Mesendoderm (in vitro differentiated cells): Measurements from ENCODE around the gene THSD4.

ENCODE experiments used
- DNase-seq: peaks from one replicate; pipeline ENCODE4 v3.0.0; 2013
- H2AK5ac ChIP-seq: 2 replicates; pipeline ENCODE4 v1.6.1; 2013; ENCODE audit warnings: low read length, inconsistent platforms
- H2BK120ac ChIP-seq: 2 replicates; pipeline ENCODE4 v1.6.1; 2013; ENCODE audit warnings: low read depth, mild to moderate bottlenecking, low read length, moderate library complexity, mixed read lengths
- H2BK15ac ChIP-seq: replicated peaks from 2 replicates; pipeline ENCODE4 v1.6.1; 2013; ENCODE audit warnings: low read depth, mild to moderate bottlenecking, moderate library complexity
- H2BK5ac ChIP-seq: 2 replicates; pipeline ENCODE4 v1.6.1; 2013; ENCODE audit warnings: low read length, inconsistent platforms
- H3K18ac ChIP-seq: 2 replicates; pipeline ENCODE4 v1.6.1; 2013; ENCODE audit warnings: mild to moderate bottlenecking, low read length, mixed read lengths
- H3K23ac ChIP-seq: one replicate; pipeline ENCODE4 v1.6.1; 2013; ENCODE audit warnings: low read length
- H3K27ac ChIP-seq: 2 replicates; pipeline ENCODE4 v1.5.1; 2013; ENCODE audit warnings: low read depth, mild to moderate bottlenecking, inconsistent platforms, low read length, moderate library complexity
- H3K27me3 ChIP-seq: 2 replicates; pipeline ENCODE4 v1.6.1; 2013; ENCODE audit warnings: low read length, control low read depth, mild to moderate bottlenecking, inconsistent platforms; ENCODE audit not compliant: insufficient read depth, poor library complexity
- H3K36me3 ChIP-seq: 2 replicates; pipeline ENCODE4 v1.6.1; 2013; ENCODE audit warnings: low read length, inconsistent platforms; ENCODE audit not compliant: control insufficient read depth, insufficient read depth
- H3K4ac ChIP-seq: one replicate; pipeline ENCODE4 v1.6.1; 2013; ENCODE audit warnings: low read depth, mild to moderate bottlenecking, low read length, moderate library complexity
- H3K4me1 ChIP-seq: 2 replicates; pipeline ENCODE4 v1.6.1; 2013; ENCODE audit warnings: low read depth, low read length, inconsistent platforms; ENCODE audit not compliant: control insufficient read depth
- H3K4me2 ChIP-seq: 2 replicates; pipeline ENCODE4 v1.6.1; 2013; ENCODE audit warnings: low read length
- H3K4me3 ChIP-seq: 2 replicates; pipeline ENCODE4 v1.5.1; 2013; ENCODE audit warnings: mild to moderate bottlenecking, low read length
- H3K56ac ChIP-seq: one replicate; pipeline ENCODE4 v1.6.1; 2013; ENCODE audit warnings: low read length
- H3K79me1 ChIP-seq: 2 replicates; pipeline ENCODE4 v1.6.1; 2013; ENCODE audit warnings: low read length, inconsistent platforms
- H3K79me2 ChIP-seq: 2 replicates; pipeline ENCODE4 v1.6.1; 2013; ENCODE audit warnings: mild to moderate bottlenecking, low read length; ENCODE audit not compliant: control insufficient read depth, insufficient read depth
- H3K9ac ChIP-seq: 2 replicates; pipeline ENCODE4 v1.6.1; 2013; ENCODE audit warnings: low read length, inconsistent platforms
- H4K5ac ChIP-seq: one replicate; pipeline ENCODE4 v1.6.1; 2013; ENCODE audit warnings: low read length
- H4K8ac ChIP-seq: one replicate; pipeline ENCODE4 v1.6.1; 2013; ENCODE audit warnings: low read depth, mild to moderate bottlenecking, control low read depth, low read length, moderate library complexity
- WGBS: extraction: QIAGEN DNeasy Blood & Tissue Kit; methylation state at CpG from one replicate; pipeline ENCODE4 v1.1.7; 2013; ENCODE audit warnings: low lambda C conversion rate, missing lambda C conversion rate; ENCODE audit not compliant: insufficient coverage; ENCODE audit errors: extremely low coverage; 5-methylcytosine and 5-hydroxymethylcytosine counted together

Gene THSD4

GRCh38 chr15:71180986-71181853, 65.9 kb downstream of the THSD4 start:
- H4K8ac ChIP-seq, result no peak overlapping the region
- H3K4me3 ChIP-seq, result no peak overlapping the region
- no peak overlapping the region for H3K4ac ChIP-seq
- H3K79me2 ChIP-seq, result no peaks in the 10 kb centered on the region
- H3K18ac ChIP-seq, result no peak overlapping the region
- H3K4me2 ChIP-seq, result no peak overlapping the region
- H2BK5ac ChIP-seq, result no peak overlapping the region
- no peaks in the 10 kb centered on the region for H3K27me3 ChIP-seq
- H3K23ac ChIP-seq, result no peak overlapping the region
- no peaks in the 10 kb centered on the region for H3K4me1 ChIP-seq
- no peak overlapping the region for H3K27ac ChIP-seq
- no CpG with 5 or more reads among the region's 3 CpGs for WGBS
- no peak overlapping the region for H2BK120ac ChIP-seq
- H3K56ac ChIP-seq, result no peak overlapping the region
- no peak overlapping the region for H2AK5ac ChIP-seq
- no peaks in the 10 kb centered on the region for H3K36me3 ChIP-seq
- no peak overlapping the region for H4K5ac ChIP-seq
- no peak overlapping the region for H3K9ac ChIP-seq
- no peak overlapping the region for H2BK15ac ChIP-seq
- no peak for DNase-seq
- no peaks in the 10 kb centered on the region for H3K79me1 ChIP-seq

DNA sequence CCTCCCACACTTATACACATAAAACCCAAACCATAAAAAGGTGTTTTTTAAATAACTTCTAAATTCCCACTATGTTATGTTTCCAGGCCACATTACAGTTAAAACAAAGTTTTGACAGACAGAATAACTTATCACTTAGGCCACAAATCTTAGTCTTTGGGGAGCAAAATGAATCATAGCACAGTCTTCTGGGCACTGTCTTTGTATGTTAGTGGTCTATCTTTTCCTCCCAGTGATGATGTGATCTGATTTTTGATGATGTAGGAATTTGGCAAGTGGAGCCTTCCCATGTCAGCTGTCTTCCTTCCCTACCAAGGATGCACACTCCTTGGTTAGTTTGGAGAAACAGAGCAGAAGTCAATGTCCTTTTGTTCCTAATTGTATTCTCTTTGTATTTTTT, 67.3 kb downstream of the THSD4 start:
- Histone ChIP-seq H3K4ac (no peak overlapping the region), H2AK5ac (no peak overlapping the region), H3K79me2 (no peaks in the 10 kb centered on the region), H3K23ac (no peak overlapping the region), H4K5ac (no peak overlapping the region), H3K36me3 (no peaks in the 10 kb centered on the region), H3K27ac (no peak overlapping the region), H3K9ac (no peak overlapping the region), H3K4me2 (no peak overlapping the region), H3K18ac (no peak overlapping the region), H3K4me1 (no peaks in the 10 kb centered on the region), H2BK15ac (no peak overlapping the region), H4K8ac (no peak overlapping the region), H2BK120ac (no peak overlapping the region), H2BK5ac (no peak overlapping the region), H3K56ac (no peak overlapping the region), H3K79me1 (no peaks in the 10 kb centered on the region), H3K27me3 (no peaks in the 10 kb centered on the region), H3K4me3 (no peak overlapping the region)
- no peak for DNase-seq

DNA sequence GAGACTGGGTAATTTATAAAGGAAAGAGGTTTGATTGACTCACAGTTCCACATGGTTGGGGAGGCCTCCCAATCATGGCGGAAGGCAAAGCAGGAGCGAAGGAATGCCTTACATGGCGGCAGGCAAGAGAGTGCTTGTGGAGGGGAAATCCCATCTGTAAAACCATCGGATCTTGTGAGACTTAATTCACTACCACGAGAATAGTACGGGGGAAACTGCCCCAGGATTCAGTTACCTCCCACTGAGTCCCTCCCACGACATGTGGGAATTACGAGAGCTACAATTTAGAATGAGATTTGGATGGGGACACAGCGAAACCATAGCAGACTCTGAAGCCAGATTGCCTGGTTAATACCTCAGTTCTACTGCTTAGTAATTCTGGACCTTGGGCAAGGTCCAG, 67.8 kb downstream of the THSD4 start:
- H3K4me1 ChIP-seq, result no peaks in the 10 kb centered on the region
- H4K5ac ChIP-seq, result no peak overlapping the region
- H3K36me3 ChIP-seq, result no peaks in the 10 kb centered on the region
- H2AK5ac ChIP-seq, result no peak overlapping the region
- no peak overlapping the region for H2BK120ac ChIP-seq
- H3K9ac ChIP-seq, result no peak overlapping the region
- no peaks in the 10 kb centered on the region for H3K79me1 ChIP-seq
- no peak overlapping the region for H3K4ac ChIP-seq
- H2BK5ac ChIP-seq, result no peak overlapping the region
- no peak for DNase-seq
- H3K4me2 ChIP-seq, result no peak overlapping the region
- no peak overlapping the region for H3K27ac ChIP-seq
- H3K56ac ChIP-seq, result no peak overlapping the region
- WGBS, result no CpG with 5 or more reads among the region's 9 CpGs
- no peaks in the 10 kb centered on the region for H3K79me2 ChIP-seq
- H3K27me3 ChIP-seq, result no peaks in the 10 kb centered on the region
- no peak overlapping the region for H2BK15ac ChIP-seq
- H4K8ac ChIP-seq, result no peak overlapping the region
- H3K23ac ChIP-seq, result no peak overlapping the region
- H3K18ac ChIP-seq, result no peak overlapping the region
- H3K4me3 ChIP-seq, result no peak overlapping the region

DNA sequence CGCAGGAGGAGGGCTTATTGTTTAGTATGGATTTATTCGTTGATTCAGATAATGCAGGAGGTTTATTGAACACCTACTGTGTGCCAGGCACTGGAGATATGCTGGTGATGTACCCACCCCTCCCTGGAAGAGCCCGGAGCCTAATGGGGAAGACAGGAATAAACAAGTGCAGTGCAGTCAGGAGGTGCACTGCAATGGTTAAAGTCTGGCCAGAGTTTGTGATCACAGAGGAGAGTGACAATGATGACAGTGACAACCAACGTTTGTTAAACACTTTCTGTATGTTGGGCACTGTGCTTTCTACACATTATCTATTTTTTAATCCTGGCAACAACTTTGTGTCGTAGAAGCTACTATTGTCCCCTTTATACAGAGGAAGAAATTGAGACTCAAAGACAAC, 70.4 kb downstream of the THSD4 start:
- no peaks in the 10 kb centered on the region for H3K27me3 ChIP-seq
- no peak overlapping the region for H3K4me2 ChIP-seq
- H4K8ac ChIP-seq, result no peak overlapping the region
- no peak overlapping the region for H2BK15ac ChIP-seq
- H3K27ac ChIP-seq, result no peak overlapping the region
- no peak overlapping the region for H2BK120ac ChIP-seq
- no peaks in the 10 kb centered on the region for H3K79me2 ChIP-seq
- H3K36me3 ChIP-seq, result no peaks in the 10 kb centered on the region
- no peak overlapping the region for H2AK5ac ChIP-seq
- H3K4me1 ChIP-seq, result no peaks in the 10 kb centered on the region
- no peak overlapping the region for H3K4me3 ChIP-seq
- no peak overlapping the region for H2BK5ac ChIP-seq
- H3K56ac ChIP-seq, result no peak overlapping the region
- no peak overlapping the region for H4K5ac ChIP-seq
- DNase-seq, result no peak
- no peak overlapping the region for H3K18ac ChIP-seq
- WGBS, result no CpG with 5 or more reads among the region's 5 CpGs
- no peak overlapping the region for H3K4ac ChIP-seq
- H3K9ac ChIP-seq, result no peak overlapping the region
- no peaks in the 10 kb centered on the region for H3K79me1 ChIP-seq
- H3K23ac ChIP-seq, result no peak overlapping the region

DNA sequence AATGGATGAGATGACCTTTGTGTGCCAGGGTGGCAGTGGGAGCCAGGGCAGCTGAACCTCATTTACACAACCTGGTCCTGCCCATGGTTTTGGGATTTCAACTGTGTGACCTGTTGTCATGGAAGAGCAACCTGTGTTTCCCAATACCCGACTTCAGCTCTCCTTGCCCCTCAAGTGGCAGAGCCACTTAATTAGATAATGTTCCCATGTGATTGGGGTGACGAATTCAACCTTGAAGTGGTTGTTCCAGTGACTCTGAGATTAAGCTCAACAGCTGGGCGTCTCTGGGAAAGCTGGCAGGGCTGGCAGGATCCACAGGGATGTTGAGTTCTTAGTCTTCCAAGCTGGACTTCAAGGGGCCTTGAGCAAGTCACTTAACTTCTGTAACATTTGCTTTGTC, 71.0 kb downstream of the THSD4 start:
- Histone ChIP-seq H3K79me1 (no peaks in the 10 kb centered on the region), H3K4me3 (no peak overlapping the region), H3K4me1 (no peaks in the 10 kb centered on the region), H3K56ac (no peak overlapping the region), H2BK5ac (no peak overlapping the region), H3K9ac (no peak overlapping the region), H4K8ac (no peak overlapping the region), H2BK15ac (no peak overlapping the region), H3K23ac (no peak overlapping the region), H4K5ac (no peak overlapping the region), H3K4me2 (no peak overlapping the region), H3K36me3 (no peaks in the 10 kb centered on the region), H3K18ac (no peak overlapping the region), H3K27me3 (no peaks in the 10 kb centered on the region), H2AK5ac (no peak overlapping the region), H3K79me2 (no peaks in the 10 kb centered on the region), H2BK120ac (no peak overlapping the region), H3K4ac (no peak overlapping the region), H3K27ac (no peak overlapping the region)
- WGBS, result no CpG with 5 or more reads among the region's 3 CpGs
- DNase-seq, result no peak

DNA sequence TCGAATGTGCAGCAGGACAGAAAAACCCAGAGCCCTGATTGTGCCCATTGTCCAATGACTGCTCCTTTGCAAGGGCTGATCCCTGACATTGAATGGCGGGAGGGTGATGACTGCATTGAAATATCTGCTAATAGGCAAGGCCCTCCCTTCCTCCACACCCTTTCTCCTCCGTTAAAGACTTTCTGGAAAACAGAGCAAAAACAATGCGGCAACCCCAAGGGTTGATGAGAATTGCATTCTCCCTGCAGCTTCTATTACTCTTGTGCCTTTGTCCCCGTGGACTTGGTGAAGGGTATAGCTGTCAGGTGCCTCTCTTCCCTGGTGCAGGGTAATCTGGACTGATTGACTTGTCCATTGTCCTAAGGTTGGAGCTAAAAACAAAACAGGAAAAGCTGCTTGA, 71.8 kb downstream of the THSD4 start:
- Histone ChIP-seq H3K79me1 (no peaks in the 10 kb centered on the region), H3K79me2 (no peaks in the 10 kb centered on the region), H3K4me3 (no peak overlapping the region), H3K9ac (no peak overlapping the region), H2BK5ac (no peak overlapping the region), H2AK5ac (no peak overlapping the region), H3K27ac (no peak overlapping the region), H2BK15ac (no peak overlapping the region), H4K5ac (no peak overlapping the region), H2BK120ac (no peak overlapping the region), H3K56ac (no peak overlapping the region), H3K4ac (no peak overlapping the region), H3K27me3 (no peaks in the 10 kb centered on the region), H3K4me1 (no peaks in the 10 kb centered on the region), H3K18ac (no peak overlapping the region), H4K8ac (no peak overlapping the region), H3K36me3 (no peaks in the 10 kb centered on the region), H3K4me2 (no peak overlapping the region), H3K23ac (no peak overlapping the region)
- DNase-seq, result no peak
- WGBS, result no CpG with 5 or more reads among the region's 5 CpGs
